ENCODE results near the gene SULT1A2.
"Not testable (repeated sequence)": the region's sequence is repeated elsewhere in the genome, so short reads cannot be mapped to it uniquely, and the experiment has no call there.

The SULT1A2 gene

GRCh38 chr16:28589930-28590329 lies 6.9 kb downstream of the SULT1A2 start:
- no peak for DNase-seq

GRCh38 chr16:28589069-28589468 lies 7.8 kb downstream of the SULT1A2 start:
- DNase-seq: no peak

GRCh38 chr16:28587386-28587785 lies 9.5 kb downstream of the SULT1A2 start:
- no peak for DNase-seq

- no peak for DNase-seq
These were observed 10.4 kb downstream of the SULT1A2 start for GRCh38 chr16:28586466-28586865.

GRCh38 chr16:28585674-28586073 lies 11.2 kb downstream of the SULT1A2 start:
- no peak for DNase-seq

GRCh38 chr16:28580726-28581315 lies 16.0 kb downstream of the SULT1A2 start:
- no peak for DNase-seq

GRCh38 chr16:28575446-28576109 lies 21.3 kb downstream of the SULT1A2 start:
- DNase-seq: no peak

- DNase-seq: no peak
These were observed 21.9 kb downstream of the SULT1A2 start for GRCh38 chr16:28574925-28575324.

- no peak for DNase-seq
These were observed 22.8 kb downstream of the SULT1A2 start for GRCh38 chr16:28573738-28574718.

GRCh38 chr16:28572696-28573510 lies 23.9 kb downstream of the SULT1A2 start:
- DNase-seq: no peak

- DNase-seq: no peak
These were observed 26.7 kb downstream of the SULT1A2 start for GRCh38 chr16:28569968-28570752.

GRCh38 chr16:28569021-28569420 lies 27.8 kb downstream of the SULT1A2 start:
- DNase-seq: no peak

GRCh38 chr16:28567292-28567691 lies 29.6 kb downstream of the SULT1A2 start:
- no peak for DNase-seq

GRCh38 chr16:28566233-28566925 lies 30.5 kb downstream of the SULT1A2 start:
- DNase-seq: not testable (repeated sequence)

GRCh38 chr16:28563218-28563617 lies 33.6 kb downstream of the SULT1A2 start:
- no peak for DNase-seq

- no peak for DNase-seq
These were observed 34.7 kb downstream of the SULT1A2 start for GRCh38 chr16:28562199-28562598.

GRCh38 chr16:28561557-28562187 lies 35.2 kb downstream of the SULT1A2 start:
- no peak for DNase-seq

- DNase-seq: no peak
These were observed 38.4 kb downstream of the SULT1A2 start for GRCh38 chr16:28558456-28558855.

GRCh38 chr16:28556914-28557320 lies 39.9 kb downstream of the SULT1A2 start:
- DNase-seq: no peak

GRCh38 chr16:28555561-28555960 lies 41.3 kb downstream of the SULT1A2 start:
- DNase-seq: no peak
